Activated T-cell treated with anti-CD3 and anti-CD28 coated beads, Interleukin-2, amount 50 U/mL, for 48 hours (primary cell): ENCODE results near the gene AKR1A1.
"Not testable (repeated sequence)": the region's sequence is repeated elsewhere in the genome, so short reads cannot be mapped to it uniquely, and the experiment has no call there.

Source experiments
- DNase-seq, 2 experiments: peaks; one replicate each; pipeline ENCODE4 v3.0.0-alpha.2; 2020

The AKR1A1 gene

DNA sequence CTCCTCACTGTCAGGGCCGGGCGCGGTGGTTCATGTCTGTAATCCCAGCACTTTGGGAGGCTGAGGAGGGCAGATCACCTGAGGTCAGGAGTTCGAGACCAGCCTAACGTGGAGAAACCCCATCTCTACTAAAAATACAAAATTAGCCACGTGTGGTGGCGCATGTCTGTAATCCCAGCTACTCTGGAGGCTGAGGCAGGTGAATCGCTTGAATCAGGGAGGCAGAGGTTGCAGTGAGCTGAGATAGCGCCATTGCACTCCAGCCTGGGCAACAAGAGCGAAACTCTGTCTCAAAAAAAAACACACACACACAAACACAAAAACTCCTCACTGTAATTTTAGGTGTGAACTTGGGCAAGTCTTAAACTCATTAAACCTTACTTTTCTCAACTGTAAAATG is 26.7 kb upstream of the AKR1A1 start:
- DNase-seq: not testable (repeated sequence)

DNA sequence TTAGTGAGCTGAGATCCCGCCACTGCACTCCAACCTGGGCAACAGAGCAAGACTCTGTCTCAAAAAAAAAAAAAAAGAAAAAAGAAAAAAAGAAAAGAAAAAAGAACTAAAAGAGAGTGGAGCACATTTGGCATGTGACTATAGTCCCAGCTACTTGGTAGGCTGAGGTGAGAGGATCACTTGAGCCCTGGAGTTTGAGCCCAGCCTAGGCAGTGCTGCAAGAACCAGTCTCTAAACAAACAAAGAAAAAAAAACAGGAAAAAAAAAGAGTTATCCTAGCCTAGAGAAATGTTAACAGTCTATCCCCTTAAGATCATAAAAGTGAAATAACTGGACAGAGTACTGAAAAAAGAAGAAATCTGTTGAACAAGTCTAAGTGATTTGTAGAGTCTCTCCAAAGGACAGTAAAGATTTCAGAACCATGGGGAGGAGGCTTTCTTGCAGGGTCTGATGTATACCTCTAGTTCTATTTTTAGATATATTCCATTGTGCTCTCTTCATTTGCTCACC is 24.4 kb upstream of the AKR1A1 start:
- DNase-seq: no peak

DNA sequence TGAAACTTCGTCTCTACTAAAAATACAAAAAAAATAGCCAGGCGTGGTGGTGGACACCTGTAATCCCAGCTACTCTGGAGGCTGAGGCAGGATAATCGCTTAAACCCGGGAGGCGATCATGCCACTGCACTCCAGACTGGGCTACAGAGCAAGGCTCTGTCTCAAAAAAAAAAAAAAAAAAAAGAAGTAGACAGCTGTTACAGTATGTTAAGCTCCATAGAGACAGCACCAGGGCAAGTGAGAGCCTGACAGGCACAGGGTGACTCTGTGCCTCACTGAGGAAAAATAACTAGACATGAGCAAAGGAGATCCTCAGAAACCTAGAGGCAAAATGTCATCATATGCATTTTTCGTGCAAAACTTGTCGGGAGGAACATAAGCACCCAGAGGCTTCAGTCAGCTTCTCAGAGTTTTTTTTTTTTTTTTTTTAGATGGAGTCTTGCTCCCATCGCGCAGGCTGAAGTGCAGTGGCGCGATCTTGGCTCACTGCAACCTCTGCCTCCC is 19.9 kb upstream of the AKR1A1 start:
- no peak for DNase-seq

DNA sequence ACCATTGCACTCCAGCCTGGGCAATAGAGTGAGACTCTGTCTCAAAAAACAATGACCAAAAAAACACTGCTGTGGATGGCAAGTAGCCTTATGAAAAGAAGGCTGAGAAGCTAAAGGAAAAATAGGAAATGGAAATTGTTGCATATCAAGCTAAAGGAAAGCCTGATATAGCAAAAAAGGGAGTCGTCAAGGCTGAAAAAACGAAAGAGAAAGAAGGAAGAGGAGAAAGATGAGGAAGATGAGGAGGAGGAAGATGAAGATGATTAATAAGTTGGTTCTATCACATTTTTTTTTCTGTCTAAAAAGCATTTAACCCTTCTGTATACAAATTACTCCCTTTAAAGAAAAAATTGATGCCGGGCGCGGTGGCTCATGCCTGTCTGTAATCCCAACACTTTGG is 18.8 kb upstream of the AKR1A1 start:
- no peak for DNase-seq

DNA sequence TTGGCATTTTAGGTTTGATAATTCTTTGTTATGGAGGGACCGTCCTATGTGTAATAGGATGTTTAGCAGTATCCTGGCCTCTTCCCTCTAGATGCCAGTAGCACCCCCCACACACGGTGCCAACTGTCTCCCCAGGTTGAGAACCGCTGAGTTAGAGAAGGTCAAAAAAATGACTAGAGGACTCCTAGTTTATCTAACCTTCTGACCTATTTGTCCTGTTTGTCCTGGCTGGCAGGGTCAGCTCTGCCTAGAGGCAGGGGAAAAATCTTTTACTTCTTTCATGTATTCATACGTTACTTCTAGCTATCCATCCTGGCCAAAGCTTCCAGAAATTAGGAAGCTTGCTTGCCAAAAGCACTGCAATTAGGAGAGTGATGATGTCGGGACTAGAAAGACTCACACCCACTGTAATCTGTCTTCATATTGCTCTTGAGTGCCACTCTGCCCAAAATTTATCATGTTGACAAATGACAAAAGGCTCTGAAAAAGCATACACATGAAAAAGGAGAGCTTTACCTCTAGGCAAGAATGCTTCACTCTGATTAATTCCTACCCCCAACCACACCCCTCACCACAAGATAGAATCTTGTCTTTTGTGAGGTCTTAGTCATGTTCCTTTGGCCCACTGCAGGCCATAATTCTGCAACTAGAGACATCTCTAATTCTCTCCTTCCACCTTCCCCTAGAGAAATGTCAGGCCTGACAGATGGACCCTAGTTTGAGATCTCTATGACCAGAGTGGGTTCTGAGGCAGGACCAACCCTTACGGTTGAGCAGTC is 14.4 kb upstream of the AKR1A1 start:
- no peak for DNase-seq

DNA sequence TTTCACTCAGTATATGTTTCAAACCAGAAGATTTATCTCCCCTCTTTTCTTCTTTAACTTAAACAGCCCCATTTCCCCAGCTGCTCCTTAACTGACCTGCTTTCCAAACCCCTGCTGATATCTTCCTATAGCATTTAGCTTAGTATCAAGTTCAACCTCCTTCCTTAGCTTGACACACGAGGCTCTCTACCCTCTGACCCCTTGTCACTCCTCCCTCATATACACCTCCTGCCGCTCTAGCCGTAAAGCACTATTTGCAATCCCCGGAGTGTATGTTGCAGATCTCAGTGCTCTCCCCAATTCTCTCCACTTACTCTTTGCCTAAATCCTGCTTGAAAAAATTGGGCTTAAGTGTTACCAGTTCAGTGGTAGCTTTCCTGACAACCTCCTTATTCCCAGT is 13.7 kb upstream of the AKR1A1 start:
- DNase-seq: no peak

DNA sequence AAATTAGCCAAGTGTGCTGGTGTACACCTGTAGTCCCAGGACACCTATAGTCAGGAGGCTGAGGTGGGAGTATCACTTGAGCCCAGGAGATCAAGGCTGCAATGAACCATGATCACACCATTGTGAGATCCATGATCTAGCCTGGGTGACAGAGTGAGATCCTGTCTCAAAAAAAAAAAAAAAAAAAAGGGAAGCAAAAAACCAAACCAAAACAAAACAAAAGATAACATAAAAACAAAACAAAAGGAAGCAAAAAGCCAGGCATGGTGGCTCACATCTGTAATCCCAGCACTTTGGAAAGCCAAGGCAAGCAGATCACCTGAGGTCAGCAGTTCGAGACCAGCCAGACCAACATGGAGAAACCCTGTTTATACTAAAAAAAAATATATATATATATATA is 9.4 kb upstream of the AKR1A1 start:
- DNase-seq: no peak

DNA sequence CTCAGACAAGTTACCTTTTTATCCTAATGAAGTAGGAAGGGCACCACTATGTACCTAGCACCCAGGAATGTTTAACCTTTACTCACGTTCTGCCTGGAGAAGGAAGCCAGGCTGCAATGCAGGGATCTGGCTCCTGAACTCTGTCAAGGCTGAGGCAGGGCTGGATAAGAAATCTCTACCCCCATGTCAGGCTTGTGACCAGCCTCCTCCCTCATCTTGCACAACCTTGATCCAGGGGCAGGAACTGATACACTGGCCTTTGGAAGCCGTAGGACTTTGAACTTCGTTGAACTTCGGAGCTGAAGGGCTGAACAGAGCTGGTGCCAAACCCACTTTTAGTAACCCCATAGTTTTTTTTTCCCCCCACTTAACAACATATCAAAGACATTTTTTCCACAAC is 8.0 kb upstream of the AKR1A1 start:
- DNase-seq: no peak

DNA sequence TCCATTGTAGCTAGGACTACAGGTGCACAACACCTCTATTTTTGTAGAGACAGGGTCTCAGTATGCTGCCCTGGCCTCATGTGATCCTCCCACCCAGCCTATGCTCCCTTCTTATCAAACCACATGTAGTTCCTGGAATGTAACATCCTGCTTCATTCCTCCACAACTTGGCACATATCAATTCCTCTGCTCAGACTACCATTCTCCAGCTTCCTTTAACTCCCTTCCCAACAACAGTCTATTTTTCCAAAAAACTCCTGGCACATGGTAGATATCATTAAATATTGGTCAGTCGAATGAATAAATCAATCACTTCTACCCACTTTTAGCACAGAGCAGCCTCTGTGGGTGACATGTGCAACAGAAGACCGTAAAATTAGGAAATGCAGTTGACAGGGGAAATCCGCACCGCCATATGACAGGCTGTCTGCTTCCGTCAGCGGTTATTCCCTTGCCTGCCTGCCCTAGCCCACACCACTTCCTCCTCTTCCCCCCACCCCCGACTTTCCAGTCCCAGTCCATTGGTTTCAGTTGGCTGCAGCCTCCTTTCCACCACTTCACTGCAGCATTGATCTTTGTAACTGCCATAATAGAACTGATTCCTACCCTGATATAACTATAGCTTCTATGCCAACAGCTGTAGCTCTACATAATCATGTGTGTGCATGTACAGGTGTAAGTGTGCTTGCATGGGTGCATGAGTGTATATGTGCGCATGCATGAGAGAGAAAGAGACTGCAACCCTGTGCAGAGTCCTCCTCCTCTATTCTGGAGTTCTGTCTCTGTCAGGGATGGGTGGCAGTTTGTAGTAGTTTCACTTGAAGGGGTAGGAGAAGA is 6.8 kb upstream of the AKR1A1 start:
- DNase-seq: peak; percentile 74 to 78

DNA sequence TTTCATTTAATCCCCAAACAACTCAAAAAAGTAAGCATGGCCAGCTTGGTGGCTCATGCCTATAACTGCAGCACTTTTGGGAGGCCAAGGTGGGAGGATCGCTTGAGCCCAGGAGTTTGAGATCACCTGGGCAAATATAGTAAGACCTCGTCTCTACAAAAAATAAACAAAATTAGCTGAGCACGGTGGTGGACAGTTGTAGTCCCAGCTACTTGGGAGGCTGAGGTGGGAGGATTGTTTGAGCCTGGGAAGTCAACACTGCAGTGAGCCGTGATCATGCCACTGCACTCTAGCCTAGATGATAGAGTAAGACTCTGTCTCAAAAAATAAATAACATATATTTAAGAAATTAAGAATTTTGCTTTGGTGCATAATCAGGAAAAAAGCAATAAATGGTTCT is 6.1 kb upstream of the AKR1A1 start:
- no peak for DNase-seq

DNA sequence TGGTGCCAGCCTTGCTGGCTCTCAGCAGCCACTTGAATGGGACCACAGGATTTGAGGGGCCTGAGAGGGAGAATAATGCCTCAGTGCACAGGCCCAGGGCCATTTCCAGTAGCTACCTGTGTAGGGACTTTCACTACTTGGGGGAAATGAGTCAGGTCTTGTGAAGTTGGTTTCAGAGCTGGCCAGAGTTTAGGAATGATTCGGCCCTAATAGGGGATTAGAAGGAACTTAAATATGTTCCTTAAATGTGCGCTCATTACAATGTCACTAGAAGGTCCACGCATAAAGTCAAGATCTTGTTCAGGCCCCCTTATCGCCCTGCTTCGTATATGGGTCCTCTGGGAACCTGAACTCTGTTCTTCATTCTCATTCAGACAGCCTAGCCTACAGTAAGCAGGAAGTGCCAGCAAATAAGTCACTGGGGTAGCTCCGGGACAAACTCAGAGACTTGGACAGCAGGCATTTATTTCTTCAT is 5.6 kb upstream of the AKR1A1 start:
- peak; percentile 45 to 46 for DNase-seq

DNA sequence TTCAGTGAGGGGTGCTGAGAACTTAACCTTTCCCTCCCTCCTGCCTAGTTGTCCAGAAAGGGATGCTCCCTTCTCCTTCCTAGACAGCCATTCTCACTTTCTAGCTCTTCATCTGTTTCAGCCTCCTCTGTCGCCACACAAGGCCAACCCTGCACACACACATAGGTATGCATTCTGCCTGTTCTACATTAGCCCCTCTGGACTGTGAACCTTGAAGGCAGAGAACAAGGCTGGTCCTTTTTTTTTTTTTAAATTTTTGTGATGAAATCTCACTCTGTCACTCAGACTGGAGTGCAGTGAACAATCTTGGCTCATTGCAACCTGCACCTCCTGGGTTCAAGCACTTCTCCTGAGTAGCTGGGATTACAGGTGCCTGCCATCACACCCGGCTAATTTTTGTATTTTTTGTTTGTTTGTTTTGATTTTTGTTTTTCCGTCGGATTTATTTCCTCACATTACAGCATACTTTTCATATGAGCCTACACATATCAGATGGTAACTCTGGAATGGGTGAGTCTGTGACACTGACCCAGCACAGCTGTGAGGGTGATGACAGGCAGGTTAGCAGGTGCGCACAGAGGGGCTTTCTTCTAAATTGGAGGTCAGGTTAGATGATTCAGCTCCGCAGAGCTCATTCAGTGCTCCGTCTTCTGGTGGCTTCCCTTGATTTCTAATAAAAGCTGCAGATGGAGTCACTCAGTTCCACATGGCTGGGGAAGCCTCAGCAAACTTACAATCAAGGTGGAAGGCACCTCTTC is 4.9 kb upstream of the AKR1A1 start:
- no peak for DNase-seq

DNA sequence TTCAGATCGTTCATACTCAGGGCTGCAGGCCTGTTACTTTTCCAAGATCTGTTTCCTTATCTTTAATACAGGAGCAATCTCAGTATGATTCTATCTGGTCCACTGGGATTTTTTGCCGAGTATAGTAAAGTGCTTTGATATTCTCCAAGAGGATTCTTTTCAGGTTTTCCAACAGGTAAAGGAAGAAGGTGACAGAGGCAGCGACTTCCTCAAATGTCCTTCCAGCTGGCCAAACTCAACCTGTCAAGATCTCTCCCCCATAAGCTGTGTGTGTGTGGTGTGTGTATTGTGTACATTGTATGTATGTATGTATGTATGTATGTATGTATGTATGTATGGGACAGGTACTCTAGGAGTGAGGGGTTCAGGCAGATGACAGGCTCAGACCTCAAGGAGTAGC is 1.1 kb downstream of the AKR1A1 start:
- no peak for DNase-seq

DNA sequence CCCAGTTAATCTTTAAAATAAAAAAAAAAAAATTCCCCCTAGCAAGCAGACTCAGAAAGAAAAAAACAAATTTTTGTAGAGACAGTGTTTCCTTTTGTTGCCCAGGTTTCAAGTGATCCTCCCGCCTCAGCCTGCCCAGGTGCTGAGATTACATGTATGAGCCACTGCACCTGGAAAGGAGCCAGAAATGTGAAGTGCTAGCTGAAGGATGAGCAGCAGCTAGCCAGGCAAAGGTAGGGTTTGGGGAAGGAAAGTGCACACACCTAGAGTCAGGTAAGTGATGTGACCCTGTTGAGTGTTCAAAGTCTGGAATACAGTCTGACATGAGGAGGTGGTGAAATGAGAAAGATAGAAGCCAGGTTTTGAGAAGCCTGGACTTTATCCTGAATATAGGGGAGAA is 1.7 kb downstream of the AKR1A1 start:
- no peak for DNase-seq

DNA sequence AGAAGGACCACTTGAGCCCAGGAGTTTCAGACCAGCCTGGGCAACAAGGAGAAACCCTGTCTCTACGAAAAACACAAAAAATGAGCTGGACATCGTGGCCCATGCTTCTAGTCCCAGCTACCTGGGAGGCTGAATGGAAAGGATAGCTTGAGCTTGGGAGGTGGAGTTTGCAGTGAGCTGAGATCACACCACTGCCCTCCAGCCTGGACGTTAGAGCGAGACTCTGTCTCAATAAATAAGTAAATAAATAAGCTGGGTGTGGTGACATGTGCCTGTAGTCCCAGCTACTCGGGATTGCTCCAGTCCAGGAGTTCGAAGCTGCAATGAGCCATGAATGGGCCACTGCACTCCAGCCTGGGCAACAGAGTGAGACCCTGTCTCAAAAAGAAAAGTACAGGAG is 3.6 kb downstream of the AKR1A1 start:
- no peak for DNase-seq

DNA sequence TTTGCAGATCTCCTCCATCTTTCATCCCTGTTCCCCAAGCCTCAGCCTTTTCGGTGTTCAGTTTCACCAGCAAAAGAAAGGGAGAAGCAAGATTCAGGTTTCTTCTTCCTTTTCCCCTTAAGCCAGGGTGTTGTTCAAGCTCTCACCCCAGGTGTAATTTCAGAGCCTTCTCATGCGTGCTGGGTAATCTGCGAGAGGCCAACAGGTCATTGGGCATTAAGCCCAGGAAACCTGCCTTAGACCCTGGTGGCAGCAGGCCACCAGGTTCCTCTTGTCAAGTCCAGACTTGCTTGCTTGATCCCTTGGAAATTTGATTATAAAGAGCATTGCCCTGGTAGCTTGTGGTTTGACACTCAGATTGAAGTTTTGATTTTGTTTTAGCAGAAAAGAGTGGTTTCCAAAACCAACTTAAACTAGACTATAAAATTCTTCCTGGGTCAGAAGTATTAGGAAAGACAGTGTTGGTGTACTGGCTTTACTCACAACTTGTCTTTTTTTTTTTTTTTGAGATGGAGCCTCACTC is 6.9 kb downstream of the AKR1A1 start:
- no peak for DNase-seq

DNA sequence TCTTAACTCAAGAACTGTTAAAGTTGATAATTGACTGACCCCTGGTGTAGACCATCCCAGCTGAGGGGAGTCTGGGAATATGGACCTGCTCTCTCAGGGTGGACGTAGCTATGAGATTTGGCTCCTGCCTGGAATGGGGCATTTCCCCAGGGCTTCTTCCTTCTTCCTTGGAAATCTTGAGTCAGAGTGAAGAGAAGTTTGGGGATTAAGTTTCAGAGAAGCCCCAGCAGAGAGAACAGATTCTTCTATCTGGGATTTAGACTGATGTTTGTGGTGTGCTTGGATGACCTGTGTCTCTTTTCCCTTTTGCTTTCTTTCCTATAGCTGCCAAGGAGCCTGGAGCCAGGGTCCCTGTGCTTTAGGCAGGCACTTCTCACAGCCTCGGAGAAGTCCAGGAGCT is 13.2 kb downstream of the AKR1A1 start:
- no peak for DNase-seq

DNA sequence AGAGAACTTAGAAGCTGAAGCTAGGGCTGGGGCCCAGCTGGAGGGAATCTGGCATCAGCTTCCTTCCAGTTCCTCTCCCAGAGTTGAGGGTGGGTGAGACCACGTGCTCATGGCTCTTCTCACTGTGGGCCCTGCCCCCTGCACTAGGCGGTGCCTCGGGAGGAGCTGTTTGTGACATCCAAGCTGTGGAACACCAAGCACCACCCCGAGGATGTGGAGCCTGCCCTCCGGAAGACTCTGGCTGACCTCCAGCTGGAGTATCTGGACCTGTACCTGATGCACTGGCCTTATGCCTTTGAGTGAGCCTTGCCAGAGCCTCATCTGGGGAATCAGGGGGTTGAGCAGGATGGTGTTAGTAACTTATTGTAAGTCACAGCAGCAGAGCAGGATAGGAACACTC is 16.1 kb downstream of the AKR1A1 start:
- no peak for DNase-seq

DNA sequence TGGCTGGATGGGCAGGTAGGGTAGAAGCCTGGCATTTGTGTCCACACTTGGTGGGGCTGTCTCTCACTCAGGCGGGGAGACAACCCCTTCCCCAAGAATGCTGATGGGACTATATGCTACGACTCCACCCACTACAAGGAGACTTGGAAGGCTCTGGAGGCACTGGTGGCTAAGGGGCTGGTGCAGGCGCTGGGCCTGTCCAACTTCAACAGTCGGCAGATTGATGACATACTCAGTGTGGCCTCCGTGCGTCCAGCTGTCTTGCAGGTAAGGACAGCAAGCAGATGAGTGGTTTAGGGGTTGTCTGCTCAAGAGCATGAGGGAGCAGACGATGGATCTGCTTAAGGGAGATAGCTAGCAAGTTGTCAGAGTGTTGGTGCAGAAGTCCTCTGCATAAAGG is 17.3 kb downstream of the AKR1A1 start:
- no peak for DNase-seq

DNA sequence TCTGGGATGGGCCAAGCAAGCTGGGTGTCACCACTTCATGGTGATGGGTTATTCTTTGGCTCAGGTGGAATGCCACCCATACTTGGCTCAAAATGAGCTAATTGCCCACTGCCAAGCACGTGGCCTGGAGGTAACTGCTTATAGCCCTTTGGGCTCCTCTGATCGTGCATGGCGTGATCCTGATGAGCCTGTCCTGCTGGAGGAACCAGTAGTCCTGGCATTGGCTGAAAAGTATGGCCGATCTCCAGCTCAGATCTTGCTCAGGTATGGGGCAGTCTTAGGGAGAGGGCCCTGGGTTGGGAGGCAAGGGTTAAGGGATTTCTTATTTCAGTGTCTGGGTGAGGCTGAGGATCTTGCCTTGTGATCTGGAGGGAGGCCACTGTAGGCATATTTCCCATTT is 17.8 kb downstream of the AKR1A1 start:
- no peak for DNase-seq

DNA sequence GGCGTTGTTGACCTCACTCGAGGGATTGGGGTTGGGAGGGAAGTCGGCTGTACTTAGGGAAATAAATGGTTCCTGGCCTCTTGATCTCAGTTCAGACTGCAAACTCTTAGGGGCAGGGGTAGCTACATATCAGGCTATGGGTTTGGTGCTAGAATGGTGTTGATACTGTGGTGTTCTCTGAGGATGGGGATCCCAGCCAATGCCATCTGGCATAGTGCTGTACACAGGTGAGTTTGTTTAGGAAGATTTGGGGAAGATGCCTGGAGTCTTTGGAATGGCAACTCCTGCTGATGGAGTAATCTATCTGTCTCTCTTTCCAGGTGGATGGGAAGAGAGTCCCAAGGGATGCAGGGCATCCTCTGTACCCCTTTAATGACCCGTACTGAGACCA is 18.9 kb downstream of the AKR1A1 start:
- DNase-seq: no peak

DNA sequence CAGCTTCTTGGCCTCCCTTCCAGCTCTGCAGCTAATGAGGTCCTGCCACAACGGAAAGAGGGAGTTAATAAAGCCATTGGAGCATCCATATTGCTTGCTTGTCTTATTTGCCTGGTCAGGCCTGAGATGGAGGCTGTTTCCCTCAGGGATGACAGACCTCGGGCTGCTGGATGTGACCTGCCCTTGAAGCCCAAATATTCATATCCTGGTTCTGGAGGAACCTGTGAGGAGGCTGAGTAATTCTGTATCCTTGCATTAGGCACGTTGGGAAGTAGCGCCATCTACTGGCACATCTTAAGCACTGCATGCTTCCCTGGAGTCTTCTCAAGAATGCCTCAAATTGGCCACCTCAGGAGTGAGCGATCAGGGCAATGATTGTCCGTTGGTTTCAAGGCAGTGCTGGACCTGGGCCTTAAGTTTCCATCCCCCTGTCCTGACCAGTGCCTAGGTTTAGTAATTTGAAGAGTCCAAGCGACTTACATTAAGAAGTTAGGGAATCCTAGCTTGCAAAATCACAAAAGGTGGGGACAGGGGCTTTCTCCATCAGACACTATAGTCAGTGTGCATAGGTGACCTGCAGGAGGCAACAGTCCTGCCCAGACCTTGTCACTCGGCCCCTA is 19.4 kb downstream of the AKR1A1 start:
- DNase-seq: peak; percentile 79 to 82
